ENCODE results near the gene PRDX3.

DNA sequence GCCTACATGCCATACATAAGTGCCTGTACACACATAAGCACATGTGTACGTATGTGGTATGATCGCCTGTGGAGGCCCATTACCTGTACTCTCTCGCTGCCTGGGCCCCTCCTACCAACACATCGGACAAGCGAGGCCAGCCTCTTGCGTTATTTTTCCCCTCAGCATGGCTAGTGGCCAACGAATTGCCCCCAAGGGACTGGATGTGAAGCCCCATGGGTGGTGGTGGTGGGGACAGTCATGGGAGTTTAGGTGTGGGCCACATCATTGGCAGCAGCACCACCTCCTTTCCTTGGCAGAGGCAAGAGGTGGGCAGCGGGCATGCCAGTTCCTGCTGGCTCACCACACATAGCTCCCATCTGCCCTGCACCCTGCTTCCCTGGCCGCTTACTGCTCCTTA is 38.8 kb upstream of the PRDX3 start:
- TF ChIP-seq POLR2AphosphoS5 (IDR thresholded peaks at IDR 0.05): no peak
- TF ChIP-seq POLR2A (IDR thresholded peaks at IDR 0.05): no peak
- TF ChIP-seq, protein P1, sequence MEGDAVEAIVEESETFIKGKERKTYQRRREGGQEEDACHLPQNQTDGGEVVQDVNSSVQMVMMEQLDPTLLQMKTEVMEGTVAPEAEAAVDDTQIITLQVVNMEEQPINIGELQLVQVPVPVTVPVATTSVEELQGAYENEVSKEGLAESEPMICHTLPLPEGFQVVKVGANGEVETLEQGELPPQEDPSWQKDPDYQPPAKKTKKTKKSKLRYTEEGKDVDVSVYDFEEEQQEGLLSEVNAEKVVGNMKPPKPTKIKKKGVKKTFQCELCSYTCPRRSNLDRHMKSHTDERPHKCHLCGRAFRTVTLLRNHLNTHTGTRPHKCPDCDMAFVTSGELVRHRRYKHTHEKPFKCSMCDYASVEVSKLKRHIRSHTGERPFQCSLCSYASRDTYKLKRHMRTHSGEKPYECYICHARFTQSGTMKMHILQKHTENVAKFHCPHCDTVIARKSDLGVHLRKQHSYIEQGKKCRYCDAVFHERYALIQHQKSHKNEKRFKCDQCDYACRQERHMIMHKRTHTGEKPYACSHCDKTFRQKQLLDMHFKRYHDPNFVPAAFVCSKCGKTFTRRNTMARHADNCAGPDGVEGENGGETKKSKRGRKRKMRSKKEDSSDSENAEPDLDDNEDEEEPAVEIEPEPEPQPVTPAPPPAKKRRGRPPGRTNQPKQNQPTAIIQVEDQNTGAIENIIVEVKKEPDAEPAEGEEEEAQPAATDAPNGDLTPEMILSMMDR (IDR thresholded peaks at IDR 0.05): no peak
- TF ChIP-seq EP300 (IDR thresholded peaks at IDR 0.05): no peak

Measured in sigmoid colon (tissue), 4 donors.